Left renal pelvis (tissue), 4 donors: ENCODE measurements around the gene CXCR4. TPM values are rescaled to one million over a fixed set of nuclear protein-coding genes. Genes with fewer than 3 reads are reported as not detected.
A peak's percentile ranks its signal among the peaks of the same experiment; 100 is the strongest.

Experiments
- DNase-seq, 4 donors: peaks; one replicate each; pipeline ENCODE4 v3.0.0-alpha.2; 2013; ENCODE audit warnings: low read depth in 4 of 4, low spot score in 3 of 4
- polyA plus RNA-seq, 4 donors: library from polyadenylated mRNA; unstranded; fragments of 120-200 nt; gene quantifications; one replicate each; pipeline ENCODE4 v1.2.1, GENCODE V29; 2013; ENCODE audit not compliant: insufficient read length in 4 of 4

The CXCR4 gene
- polyA plus RNA-seq = 10 to 100 TPM; 15.3 to 55.8 (median 46.8) TPM

DNA sequence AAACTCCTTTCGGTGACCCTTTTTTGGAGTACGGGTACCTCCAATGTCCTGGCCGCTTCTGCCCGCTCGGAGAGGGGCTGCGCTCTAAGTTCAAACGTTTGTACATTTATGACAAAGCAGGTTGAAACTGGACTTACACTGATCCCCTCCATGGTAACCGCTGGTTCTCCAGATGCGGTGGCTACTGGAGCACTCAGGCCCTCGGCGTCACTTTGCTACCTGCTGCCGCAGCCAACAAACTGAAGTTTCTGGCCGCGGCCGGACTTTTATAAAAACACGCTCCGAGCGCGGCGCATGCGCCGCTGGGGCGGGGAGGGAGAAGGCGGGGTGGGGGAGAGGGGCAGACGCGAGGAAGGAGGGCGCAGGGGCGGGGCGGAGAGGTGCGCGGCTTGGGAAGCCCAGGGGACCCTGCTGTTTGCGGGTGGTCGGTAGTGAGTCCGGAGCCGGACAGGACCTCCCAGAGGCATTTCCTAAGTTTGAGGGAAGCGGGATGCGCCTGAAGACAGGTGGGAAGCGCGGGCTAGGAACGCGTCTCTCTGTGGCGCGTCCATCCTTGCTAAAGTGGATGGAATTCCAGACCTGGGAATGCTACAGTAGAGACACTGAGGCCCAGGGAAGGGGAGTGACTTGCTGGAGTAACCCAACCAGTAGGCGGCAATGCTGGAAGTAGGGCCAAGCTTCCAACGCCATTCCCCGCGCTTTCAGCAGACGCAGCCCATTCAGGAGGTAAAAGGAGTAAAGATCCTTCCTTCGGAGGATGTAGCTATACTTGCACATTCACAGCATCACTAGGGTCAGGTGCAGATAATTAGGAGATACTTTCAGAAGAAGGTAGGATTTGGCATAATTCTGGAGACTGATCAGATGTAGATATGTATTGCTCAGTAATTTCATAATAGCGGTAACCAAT, at the start of gene CXCR4:
CXCR4 (minus strand) TSS at position 241 of the 910 bp plus-strand sequence; CDS start at position 152, 89 bp downstream.
- DNase-seq = peak; percentile 43 to 61 (median 58)

GRCh38 chr2:136164280-136164776, 46.4 kb upstream of the CXCR4 start:
- no peak for DNase-seq

DNA sequence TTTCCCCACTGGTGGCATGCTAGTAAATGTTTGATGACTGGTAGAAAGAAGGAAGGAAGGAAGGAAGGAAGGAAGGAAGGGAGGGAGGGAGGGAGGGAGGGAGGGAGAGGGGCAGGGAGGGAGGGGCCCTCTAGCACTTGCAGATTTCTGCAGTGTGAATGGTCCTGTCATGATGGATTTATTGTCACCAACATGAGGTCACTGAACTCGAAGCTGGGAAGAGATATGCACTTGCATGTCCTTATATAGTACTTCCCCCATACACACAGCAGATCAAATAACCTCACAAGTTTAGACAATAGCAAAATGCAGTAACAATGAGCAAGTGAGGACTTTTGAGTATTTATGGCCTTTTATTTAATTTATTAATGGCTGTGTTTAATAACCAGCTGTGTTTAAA, 44.5 kb upstream of the CXCR4 start:
- DNase-seq = no peak

DNA sequence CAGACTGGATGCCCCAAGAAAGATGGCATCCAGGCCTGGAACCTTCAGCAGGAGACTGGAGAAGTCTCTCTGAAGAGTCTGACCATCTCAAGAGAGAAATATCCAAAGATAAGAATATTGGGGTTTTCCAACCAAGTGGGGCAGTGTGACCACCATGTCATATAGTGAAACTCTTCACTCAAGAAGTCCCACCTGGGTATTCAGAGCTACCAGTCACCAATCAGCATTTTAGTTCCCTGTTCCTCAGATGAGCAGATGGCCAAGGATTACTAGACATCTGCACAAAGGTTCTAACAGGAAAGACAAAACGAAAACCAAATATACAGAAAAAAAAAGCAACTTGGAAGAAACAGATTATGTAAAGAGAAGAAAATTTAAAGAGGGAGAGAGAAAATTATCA, 38.5 kb upstream of the CXCR4 start:
- no peak for DNase-seq

DNA sequence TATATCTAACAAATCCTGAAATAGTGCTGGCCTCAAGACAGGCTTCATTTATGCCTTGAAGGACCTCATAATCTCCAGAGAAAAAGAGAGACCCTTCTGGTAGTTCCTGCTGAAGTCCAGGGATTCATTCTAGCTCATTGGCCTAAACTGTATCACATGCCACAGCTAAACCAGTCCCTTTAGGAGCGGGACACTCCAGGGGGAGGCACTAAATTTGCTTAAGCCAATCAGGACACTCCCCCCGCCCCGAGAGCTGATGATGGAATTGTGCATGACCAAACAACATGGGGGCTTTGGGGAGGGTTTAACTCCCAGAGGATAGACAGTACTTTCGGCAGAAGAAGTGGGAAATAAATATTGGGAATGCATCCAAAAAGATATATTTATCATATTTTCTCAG, 36.4 kb upstream of the CXCR4 start:
- DNase-seq = no peak

DNA sequence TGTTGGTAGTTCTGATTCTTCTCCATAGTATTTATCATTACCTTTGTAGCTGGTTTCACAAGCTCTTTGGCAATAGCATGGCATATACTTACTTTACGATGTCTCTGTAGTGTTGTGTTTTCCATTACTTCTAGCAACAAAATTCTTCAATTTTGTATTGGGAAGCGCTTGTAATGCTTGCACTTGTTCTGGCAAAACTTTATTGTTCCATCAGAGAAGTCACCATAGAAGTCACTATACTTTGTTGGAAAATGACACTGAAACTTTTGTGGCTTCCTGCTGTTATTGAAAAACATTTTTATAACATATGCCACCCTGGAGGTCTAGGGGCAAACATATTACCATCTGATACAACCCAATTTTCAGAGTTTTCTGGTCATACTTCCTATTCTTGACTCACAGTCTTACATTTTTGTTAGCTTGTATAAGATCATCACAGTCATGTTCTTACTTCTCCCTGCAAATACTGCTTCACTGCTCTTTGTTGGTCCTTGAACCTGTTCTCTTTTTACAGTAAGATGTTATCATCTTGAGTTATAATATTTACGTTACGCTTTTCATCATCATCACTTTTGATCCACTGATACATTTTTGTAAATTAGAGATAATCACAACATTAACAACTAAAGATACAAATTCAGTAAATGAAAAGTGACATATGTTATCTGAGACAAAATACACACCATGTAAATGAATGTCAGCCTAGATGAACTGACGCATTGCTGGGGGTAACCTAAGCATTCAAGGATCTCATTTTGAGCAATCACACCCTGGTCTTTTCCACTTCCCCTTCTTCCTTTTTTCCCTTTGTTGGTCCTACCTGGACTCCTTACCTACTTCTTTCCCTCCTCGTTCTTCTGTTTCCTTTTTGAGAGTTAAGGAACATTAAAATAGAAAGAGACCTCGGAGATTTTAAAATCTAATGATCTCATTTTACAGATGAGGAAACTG, 33.3 kb upstream of the CXCR4 start:
- DNase-seq = no peak

- DNase-seq = no peak
Measured at GRCh38 chr2:136149011-136149410, 31.1 kb upstream of the CXCR4 start.

DNA sequence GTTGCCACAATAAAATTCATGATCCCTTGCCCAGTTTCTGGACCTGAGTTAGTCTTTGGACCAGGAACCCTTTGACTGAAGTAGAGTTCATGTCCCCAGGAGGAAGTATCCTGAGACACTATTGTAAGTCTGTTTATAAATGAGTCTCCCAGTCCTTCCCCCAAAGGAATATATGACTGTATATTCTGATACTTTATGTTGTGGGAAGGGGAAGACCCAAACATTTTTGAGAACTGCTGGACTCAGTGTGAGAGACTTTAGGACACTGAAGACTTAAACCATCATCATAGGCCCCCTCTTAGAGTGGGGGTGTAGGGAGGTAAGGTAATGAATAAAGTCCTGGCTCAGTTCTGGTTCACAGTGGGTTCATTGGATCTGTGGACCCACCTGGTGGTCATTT, 28.6 kb upstream of the CXCR4 start:
- DNase-seq = no peak

DNA sequence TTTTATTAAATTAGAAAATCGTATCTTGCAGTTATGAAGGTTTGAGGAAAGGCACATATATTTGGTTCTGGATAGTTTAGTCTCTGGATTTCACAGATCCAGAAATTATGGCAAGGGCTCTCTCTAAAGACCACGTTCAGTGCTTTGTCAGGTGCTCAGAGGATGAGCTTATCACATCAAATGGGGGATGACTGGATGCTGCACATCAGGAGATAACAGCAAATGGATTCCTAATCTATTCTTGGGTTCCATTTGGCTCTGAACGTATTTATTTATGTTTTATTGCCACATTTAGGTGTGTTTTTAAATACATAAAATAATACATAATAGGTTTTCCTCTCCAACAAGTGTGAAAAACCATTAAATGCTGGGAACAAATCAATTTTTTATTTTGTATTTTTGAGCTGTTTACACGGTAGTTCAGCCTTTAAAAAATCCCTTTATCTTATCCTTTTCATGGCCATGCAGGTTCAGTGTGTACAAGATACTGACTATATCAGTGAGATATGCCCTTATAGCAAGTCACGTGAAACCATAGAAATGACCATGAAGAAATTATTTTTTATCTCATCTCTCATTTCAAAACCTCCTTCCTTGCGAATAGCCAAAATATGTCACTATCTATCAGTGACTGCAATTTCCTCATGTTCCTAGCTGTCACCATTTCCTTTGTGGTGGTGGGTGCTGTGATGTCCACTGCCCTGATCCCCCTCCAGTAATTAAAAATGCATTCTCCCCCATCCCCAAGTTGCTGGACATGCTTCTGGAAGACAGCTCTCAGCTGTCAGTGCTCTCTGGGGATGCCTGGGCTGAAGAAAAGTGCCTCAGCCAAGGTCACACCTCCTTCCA, 25.9 kb upstream of the CXCR4 start:
- DNase-seq = no peak

- DNase-seq = no peak
Measured at GRCh38 chr2:136141510-136142149, 23.7 kb upstream of the CXCR4 start.

DNA sequence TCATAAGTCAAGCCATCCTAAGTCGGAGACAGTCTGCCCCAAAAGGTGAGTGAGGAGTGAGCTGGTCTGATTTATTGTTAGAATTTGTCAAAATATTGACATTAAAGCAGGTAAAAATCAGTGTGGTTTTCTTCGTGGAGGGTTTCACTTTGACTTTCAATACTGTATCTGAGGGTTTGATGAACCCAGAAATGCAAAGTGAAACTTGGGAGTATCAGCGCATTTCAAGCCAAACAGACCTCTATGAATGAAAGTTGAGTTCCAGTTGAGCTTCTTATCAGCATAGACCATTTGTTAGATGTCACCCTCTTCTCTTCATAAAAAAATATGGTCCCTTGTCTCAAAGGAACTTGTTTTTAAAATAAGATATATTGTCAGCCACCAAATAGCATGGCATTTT, 21.7 kb upstream of the CXCR4 start:
- no peak for DNase-seq

- no peak for DNase-seq
Measured at GRCh38 chr2:136137982-136138381, 20.0 kb upstream of the CXCR4 start.

- no peak for DNase-seq
Measured at GRCh38 chr2:136136931-136137330, 19.0 kb upstream of the CXCR4 start.

- DNase-seq = no peak
Measured at GRCh38 chr2:136135921-136136906, 18.3 kb upstream of the CXCR4 start.

GRCh38 chr2:136135462-136135861, 17.5 kb upstream of the CXCR4 start:
- no peak for DNase-seq

DNA sequence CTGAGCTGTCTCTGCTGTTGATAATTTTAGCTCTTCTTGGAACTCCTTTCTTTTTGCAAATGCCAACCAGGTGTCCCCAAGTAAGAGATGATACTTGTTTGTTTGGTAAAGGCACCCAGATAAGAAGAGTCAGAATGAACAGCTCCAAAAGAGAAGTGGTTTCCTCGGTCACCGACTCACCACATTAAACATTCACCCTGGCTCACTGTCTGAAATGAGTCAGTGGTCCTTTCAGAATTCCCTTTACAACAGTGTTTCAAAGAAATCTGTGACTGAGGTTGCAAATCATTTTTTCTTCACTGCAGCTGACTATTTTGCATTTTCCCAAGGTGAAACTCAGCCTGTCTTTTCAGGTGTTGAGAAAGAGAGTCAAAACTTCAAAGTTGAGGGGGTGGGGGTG, 16.2 kb upstream of the CXCR4 start:
- no peak for DNase-seq

GRCh38 chr2:136133586-136133985, 15.6 kb upstream of the CXCR4 start:
- no peak for DNase-seq

DNA sequence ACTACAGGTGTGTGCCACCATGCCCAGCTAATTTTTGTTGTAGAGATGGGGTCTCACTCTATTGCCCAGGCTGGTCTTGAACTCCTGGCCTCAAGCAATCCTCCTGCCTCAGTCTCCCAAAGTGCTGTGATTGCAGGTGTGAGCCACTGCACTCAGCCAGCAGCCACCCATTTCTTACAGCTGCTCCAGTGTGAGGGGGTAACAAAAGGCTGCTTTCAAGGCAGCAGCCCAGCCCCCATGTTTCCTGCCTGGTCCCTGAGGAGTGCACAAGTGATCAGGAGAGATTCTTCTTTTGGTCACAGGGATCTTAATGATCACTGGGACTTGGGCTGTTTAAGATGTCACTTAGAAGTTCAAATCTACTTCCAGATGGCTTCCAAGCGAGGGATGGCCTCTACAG, 15.2 kb upstream of the CXCR4 start:
- no peak for DNase-seq

DNA sequence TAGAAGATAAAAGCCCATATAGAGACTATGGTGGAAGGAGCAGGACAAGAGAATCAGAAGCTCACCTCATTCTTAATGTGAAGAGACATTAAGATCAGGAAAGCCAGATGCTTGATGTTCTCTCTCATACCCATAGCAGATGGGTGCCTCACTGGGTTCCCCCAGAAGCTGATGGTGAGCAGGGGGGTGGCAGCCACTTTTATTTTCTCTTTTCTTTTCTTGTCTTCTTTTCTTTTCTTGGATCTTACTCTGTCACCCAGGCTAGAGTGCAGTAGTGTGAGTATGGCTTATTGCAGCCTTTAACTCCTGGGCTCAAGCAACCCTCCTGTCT, 14.8 kb upstream of the CXCR4 start:
- DNase-seq = no peak
